Activated CD8-positive, alpha-beta memory T cell treated with anti-CD3 and anti-CD28 coated beads, Interleukin-2, amount 50 U/mL, for 24 hours (primary cell): Measurements from ENCODE around the gene TANGO6.

Experiments
- DNase-seq: peaks from one replicate; pipeline ENCODE4 v3.0.0-alpha.2; 2020; ENCODE audit errors: extremely low read depth

The TANGO6 gene

DNA sequence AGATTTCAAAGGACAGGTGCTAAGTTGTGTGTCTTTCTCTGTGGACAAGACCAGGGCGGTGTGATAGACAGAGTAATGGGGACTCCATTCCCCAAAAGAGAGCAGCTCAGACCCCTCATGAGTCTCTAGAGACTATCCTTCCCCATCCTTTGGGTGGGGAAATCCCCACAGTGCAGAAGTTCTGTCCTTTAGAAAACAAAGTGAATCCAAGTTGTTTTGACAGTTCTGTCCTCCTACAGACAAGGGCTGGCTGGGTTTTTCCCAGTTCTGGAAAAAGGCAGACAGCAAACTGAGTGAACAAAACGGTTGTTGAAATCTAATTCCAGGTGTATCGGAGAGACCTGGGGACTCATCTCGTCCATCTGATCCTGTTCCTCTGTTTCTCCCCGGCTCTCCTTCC lies 251.2 kb downstream of the TANGO6 start:
- no peak for DNase-seq

DNA sequence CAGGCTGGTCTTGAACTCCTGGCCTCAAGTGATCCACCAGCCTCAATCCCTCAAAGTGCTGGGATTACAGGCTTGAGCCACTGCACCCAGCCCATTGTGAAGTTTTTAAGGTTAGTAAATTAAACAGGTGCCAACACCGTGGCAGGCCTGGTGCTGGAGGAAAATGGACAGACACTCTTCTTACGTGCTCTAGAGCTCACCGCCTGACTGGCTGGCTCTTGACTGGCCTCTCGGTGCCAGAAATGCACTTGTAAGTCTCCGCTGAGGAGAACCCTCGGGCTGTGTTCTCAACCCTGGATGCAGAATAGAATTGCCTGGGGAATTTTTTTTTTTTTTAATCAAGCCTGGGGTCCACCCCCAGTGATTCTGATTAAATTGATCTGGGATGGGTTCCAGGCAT lies 251.9 kb downstream of the TANGO6 start:
- no peak for DNase-seq

DNA sequence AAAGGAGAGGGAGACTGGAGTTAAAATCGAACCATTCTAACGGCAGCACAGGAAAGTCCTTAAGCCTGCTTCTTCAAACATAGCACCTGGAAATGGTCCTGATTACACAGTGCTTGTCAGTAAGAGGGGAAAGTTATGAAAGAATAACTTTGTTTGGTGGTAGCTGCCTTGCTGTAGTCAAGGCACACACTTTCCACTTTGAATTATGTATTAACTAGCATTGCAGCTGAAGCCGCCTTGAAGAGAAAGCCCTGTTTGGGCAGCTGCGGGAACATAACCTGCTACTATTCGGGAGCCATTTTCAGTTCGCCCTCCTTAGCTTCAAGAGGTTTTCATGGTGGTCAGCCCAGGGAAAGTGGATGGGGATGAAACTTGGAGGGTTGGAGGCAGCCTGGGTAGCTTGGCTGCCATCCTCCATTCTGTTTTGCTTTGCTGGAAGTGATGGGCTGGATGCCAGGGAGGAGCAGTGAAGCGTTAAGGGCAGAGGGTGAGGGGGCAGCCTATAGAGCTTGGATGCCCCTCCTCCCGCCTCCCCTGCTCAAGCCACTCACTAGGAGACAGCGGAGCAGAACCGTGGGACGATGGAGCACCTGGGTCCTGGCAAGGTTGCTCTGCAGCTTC lies 256.9 kb downstream of the TANGO6 start:
- no peak for DNase-seq

DNA sequence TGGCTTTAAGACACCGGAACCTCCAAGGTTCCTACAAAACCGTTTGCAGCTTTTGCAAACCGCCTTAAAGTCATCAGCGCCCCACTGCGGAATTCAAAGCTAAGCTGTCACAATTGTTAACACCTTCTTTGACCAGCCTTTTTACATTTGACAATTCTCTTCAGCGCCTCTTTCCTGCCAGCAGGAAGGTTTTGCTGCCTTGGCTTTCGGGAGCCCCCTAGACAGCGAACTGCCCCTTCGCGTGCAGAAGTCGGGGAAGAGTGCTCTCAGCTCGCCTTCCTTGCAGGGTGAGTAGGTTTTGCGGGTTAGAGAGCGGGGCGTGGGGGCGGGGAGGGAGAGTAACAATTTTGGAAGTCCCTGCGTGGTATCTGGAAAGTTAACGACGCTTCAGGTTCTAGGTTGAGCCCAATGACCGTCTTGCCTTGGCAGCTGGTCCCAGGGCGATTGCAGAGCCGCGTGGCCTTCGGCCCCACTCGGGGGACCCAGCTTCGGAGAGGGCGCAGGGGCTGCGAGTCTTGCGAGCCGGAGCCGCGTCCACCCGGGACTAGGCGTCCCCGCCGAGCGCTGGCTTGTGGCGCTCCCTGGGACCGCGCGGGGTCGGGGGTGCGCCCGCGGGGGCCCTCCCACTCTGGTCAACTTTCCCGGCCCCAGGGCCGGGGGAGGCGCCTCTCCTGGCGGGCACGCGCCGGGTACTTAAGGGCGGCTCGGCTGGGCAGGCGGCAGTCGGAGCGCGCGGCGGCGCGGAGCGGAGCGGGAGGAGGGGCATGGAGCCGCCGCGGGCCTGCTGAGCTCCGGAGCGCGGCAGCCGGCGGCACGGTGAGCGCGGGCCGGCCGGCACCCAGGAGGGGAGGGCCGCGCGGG lies 262.4 kb downstream of the TANGO6 start, which contains the start of gene HAS3:
Gene HAS3, plus strand, starts transcription at position 153 of the 861 bp plus-strand sequence. CDS start 3,743 bp downstream, outside the sequence.
- DNase-seq, result no peak

DNA sequence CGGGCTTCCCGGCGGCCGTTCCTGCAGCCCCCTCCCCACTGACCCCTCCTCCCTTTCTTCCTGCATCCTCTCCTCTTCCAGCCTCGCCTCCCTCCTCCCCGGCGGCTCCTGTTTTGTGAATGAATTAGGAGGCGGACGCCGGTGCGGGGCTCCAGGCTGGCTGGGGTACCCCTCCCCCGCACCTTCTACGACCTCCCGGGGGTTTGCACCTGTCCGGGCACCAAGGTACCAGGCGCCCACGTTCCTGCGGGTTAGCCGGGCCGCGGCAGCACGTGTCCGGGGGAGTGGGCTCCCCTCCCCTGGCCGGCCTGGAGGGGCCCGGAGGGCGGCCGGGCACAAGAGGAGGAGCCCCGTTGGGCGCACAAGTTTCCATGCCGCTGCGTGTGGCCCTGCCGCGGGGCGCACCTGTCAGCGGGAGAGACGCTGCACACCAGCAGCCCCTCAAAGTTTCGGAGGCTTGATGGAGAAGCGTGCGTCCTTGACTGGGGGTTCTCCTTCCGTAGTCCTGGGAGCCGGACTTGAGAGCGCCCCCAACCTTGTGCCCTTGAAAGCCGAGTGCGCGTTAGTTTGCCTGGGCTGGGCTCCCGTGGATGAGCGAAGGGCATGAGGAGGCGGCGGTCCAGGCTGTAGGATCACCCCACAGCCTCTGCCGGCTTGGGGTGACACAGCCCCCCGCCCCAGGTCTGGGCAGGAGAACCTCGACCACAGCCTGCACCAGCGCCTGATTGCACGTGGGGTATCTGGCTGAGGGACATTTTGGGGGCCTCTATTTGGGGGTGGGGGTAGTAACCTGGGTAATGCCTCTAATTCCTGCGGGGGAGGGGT lies 263.4 kb downstream of the TANGO6 start:
- DNase-seq, result no peak

DNA sequence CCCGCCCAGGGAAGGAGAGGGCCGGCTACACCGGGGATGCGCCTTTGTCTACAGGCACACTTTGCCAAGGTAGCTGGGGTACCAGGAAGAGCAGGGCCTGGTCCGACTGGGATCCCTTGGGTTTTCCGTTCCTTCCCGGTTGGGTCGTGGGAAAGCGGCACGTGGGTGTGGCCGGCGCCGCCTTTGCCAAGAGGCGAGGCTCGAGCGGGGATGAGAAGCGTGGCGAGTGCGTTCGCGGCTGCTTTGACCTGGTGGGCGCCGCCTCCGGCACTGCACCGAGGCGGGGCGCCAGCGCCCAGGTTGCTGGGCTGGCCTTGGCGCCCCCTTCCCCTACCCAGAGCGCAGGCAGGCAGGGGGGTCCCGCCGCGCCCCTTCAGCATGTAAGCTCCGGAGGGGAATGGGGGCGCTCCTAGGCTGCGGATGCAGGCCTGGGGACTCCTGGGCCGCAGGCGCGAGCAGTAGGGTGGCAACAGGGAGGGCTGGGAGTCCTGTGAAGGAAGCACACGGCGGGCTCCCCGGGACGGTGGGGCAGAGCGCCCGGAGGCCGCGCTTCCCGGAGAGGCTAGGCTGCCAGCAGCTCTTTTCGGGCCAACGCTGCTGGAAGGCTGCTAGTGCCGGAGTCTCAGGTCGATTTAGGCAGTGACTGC lies 264.1 kb downstream of the TANGO6 start:
- DNase-seq, result no peak

DNA sequence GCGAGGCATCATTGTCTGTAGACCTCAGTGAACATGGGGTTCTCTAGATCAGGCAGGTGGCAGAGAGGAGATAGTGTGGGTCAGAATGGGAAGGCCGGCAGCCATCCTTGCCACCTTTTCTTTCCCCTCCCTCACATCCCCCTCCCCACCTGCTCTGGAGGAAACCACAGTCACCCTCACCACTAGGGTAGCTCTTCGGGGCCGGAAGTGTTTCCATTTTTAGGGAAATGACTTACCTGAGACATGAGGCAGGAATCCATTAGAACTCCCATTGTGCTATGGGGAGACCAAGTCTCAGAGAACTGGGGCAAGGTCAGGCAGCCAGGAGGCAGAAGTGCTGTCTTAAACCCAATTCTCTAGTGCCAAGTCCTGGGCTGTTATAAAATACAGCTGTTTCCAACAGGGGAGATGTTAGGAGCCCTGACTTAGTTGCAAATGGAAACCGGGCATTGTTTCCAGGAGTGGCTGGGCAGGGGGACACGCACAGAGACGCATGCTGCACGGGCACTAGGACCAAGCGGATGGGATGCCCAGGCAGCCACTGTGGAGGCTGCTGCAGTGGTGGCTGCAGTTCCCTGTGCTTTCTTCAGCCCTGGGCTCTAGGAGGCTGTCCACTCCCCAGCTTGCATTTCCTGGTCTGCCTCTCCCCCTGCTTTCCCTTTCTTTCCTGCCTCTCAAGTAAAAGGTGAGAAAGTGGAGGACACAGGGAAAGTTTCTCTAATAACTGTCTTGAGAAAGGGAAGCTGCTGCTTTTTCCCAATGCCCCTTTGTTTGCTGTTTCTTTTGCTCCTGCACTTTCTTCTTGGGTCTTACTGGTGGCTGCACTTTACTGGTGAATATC lies 265.0 kb downstream of the TANGO6 start:
- no peak for DNase-seq

DNA sequence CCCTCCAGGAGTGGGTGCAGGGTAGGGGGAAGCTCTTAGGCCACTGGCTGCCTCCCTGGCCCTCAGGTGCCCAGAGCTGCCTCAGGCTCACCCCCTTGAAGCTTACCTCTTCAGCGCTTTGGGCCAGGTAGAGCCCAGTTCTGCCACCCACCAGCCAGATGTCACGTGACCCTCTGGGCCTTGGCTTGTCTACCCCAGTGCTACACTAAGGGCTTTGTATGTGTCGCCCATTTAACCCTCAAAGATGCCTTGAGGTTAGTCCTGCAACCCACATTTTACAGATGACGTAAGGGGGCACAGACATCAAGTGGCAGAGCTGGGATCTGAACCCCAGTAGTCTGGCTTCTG lies 265.5 kb downstream of the TANGO6 start:
- DNase-seq, result no peak

DNA sequence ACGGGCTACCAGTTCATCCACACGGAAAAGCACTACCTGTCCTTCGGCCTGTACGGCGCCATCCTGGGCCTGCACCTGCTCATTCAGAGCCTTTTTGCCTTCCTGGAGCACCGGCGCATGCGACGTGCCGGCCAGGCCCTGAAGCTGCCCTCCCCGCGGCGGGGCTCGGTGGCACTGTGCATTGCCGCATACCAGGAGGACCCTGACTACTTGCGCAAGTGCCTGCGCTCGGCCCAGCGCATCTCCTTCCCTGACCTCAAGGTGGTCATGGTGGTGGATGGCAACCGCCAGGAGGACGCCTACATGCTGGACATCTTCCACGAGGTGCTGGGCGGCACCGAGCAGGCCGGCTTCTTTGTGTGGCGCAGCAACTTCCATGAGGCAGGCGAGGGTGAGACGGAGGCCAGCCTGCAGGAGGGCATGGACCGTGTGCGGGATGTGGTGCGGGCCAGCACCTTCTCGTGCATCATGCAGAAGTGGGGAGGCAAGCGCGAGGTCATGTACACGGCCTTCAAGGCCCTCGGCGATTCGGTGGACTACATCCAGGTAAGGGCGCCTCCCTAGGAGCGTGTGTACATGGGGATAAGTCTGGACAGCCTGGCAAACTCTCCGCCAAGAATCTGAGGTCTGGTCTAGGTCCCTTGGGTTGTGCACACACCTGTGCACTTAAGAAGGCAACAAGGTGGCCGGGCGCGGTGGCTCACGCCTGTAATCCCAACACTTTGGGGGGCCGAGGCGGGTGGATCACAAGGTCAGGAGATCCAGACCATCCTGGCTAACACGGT lies 266.3 kb downstream of the TANGO6 start:
- DNase-seq, result no peak

DNA sequence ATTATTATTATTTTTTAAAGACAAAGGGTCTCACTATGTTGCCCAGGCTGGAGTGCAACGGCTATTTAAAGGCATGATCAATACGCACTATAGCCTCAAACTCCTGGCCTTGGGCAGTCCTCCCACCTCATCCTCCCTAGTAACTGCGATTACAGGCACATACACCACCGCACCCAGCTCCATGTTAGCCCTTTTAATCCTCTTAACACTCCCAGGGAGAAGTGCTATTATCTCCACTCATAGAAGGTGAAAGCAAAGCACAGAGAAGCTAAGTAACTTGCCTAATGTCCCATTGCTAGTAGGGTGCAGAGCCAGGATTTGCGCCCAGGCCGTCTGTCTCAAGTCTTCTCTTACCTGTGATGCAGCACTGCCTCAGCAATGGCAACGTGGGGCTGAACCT lies 267.1 kb downstream of the TANGO6 start:
- DNase-seq, result no peak

DNA sequence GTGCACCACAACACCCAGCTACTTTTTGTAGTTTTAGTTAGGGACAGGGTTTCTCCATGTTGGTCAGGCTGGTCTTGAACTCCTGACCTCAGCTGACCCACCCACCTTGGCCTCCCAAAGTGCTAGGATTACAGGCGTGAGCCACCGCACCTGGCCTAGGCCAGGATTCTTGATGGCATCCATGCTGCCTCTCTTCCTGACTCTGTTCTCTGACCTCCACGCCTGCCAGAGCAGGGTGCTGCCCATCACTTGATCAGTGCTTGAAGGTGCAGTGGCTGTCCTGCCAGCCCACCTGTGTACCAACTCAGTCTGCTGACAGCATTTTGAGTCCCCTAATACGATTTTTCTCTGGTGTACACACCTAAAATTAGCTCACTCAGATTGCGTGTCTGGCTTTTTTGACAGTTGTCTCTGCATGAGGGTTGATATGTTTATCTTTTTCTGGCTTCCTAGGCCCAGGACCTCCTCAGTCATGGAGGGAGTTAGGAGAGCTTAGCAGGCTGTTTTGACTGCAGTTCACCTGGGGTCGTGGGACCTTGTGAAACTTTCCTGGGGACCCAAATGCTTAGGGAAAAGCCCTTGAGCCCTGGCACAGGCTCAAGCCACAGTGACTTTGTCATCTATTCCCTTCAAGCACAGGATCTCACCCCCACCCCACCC lies 268.0 kb downstream of the TANGO6 start:
- no peak for DNase-seq

DNA sequence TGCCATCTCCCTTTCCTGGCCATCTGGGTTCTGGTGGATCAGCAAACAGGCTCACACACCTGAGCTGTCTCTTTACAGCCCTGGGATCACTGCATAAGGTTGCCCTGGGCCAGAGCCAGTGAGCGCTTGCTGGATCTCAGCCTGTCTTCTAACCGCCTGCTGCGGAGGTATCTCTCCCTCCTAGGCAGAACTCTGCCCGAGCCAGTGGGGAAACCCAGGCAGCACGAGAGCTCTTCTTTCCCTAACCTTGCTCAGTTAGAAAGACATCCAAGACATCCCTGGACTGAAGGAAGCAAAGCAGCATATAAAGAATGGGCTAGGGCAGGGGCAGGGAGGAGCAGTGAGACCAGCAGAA lies 268.5 kb downstream of the TANGO6 start:
- no peak for DNase-seq

DNA sequence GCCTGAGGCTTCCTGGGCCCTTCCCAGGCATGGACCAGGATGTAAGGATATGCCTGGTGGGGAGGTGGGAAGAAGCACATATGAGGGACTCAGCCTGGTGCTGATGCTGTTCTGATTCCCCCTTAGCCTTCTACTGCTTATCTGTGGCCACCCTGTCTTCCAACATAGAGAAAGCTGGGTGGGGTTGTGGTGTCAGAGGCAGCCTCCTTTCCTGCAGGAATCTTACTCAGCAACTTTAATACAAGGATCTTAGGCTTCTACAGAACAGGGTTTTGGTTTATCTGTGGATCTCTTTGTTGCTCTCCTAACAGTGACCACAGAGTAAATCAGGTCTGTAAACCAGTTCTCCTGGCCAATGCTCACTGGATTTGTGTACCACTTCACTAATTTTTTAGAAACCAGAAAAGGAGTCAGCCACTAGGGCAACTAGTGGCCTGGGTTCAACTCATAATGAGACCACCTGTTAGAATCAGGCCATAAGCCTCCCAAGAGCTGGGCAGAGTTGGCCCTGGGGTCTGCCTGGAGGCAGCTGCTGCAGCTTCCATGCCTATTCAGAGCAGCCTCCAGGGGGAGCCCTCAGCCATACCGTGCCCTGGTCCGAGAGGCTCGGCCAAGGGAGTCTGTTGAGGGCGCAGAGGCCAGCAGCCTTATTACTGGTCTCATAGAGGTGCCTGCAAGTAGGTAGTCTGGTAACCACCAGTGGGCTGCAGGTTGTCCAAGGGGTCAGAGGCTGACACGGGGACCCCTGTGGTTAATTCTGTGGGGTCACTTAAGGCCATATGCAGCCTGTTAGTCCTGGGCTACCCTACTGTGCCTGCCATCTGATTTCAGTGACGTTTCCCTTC lies 269.2 kb downstream of the TANGO6 start:
- peak; percentile 18 for DNase-seq

DNA sequence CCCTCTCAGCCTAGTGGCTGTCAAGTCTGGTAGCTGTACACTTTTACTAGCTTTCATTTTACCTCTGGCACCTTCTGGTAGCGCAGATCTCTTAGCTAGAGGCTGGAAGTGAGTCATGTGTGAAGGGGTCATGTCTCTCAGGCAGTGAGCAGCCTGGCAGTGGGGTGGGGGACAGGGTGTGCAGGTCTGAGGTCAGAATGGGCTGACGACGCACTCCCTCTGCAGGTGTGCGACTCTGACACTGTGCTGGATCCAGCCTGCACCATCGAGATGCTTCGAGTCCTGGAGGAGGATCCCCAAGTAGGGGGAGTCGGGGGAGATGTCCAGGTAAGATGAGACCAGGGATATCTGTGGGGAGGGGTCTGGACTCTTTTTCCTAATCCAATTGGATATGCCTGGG lies 269.9 kb downstream of the TANGO6 start:
- DNase-seq, result no peak

DNA sequence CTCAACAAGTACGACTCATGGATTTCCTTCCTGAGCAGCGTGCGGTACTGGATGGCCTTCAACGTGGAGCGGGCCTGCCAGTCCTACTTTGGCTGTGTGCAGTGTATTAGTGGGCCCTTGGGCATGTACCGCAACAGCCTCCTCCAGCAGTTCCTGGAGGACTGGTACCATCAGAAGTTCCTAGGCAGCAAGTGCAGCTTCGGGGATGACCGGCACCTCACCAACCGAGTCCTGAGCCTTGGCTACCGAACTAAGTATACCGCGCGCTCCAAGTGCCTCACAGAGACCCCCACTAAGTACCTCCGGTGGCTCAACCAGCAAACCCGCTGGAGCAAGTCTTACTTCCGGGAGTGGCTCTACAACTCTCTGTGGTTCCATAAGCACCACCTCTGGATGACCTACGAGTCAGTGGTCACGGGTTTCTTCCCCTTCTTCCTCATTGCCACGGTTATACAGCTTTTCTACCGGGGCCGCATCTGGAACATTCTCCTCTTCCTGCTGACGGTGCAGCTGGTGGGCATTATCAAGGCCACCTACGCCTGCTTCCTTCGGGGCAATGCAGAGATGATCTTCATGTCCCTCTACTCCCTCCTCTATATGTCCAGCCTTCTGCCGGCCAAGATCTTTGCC lies 271.1 kb downstream of the TANGO6 start:
- DNase-seq, result no peak

DNA sequence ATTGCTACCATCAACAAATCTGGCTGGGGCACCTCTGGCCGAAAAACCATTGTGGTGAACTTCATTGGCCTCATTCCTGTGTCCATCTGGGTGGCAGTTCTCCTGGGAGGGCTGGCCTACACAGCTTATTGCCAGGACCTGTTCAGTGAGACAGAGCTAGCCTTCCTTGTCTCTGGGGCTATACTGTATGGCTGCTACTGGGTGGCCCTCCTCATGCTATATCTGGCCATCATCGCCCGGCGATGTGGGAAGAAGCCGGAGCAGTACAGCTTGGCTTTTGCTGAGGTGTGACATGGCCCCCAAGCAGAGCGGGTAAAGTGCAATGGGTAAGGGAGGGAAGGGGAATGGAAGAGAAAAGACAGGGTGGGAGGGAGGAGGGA lies 271.6 kb downstream of the TANGO6 start:
- no peak for DNase-seq

DNA sequence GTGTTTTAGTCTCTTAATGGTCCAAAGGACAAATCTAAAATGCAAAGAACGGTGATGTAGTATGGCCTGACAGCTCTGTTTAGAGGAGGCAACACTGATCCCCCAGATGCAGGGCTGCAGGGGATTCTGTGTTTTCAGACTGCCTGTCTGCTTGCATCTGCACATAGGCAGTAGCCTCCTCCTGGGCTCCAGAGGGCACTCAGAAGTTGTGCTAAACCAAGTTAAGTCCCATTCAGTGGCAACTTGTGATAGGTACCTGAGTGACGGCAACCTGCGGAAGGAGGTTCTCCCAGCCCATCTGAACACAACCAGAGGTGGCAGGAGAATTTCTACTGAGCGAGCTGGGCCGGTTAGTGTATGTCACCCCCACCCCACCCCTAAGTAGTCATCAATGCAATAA lies 272.0 kb downstream of the TANGO6 start:
- no peak for DNase-seq

DNA sequence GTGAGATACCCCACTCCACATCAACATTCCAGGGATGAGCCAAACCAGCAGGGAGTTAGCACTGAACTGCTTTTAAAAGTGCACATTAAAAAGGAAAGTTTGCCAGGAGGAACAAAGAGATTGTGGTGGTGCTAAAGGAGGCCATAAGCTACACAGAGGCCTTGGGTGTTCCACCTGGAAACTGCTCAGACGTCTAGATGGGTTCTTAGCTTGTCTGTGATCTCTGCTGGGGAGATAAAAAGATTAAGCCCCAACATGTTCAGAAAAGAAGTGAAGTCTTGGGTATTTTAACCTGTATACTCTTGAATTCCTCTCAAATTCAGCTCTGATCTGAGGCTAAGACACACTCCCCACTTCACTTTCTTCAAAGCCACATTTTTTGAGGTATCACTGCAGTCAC lies 272.5 kb downstream of the TANGO6 start:
- no peak for DNase-seq
